Measurements from ENCODE around the gene RCVRN. TPM values are rescaled to one million over a fixed set of nuclear protein-coding genes. Genes with fewer than 3 reads are reported as not detected.
A peak's percentile ranks its signal among the peaks of the same experiment; 100 is the strongest.

Gene RCVRN
- total RNA-seq, 1 donor, result not detected

DNA sequence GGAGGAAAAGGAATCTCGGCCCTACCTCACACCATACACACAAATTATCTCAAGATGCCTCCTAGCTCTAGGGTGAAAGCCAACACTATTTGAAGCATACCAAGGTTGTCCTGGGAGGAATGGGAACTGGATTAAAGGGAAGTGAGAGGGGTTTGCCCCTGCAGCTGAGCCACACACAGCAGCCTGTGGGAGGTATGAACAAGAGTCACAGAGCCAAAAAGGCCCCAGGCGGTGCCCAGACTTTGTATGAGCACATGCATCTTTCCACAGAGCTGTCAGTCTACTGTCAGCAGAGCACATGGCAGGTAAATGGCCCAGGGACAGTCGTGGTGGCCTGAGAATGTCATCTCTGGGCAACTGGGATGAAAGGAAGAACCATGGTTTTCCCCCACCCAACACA, 31.0 kb upstream of the RCVRN start:
- H3K4me3 ChIP-seq (ENCODE audit: insufficient read depth, low read length), result no peak overlapping the region
- no peaks in the 10 kb centered on the region for H3K4me1 ChIP-seq (ENCODE audit: insufficient read depth, low read length)
- H3K27ac ChIP-seq (ENCODE audit: low read depth, low read length), result no peak overlapping the region
- H3K4me2 ChIP-seq (ENCODE audit: insufficient read depth, low read length), result no peak overlapping the region
- TF ChIP-seq, protein P1, sequence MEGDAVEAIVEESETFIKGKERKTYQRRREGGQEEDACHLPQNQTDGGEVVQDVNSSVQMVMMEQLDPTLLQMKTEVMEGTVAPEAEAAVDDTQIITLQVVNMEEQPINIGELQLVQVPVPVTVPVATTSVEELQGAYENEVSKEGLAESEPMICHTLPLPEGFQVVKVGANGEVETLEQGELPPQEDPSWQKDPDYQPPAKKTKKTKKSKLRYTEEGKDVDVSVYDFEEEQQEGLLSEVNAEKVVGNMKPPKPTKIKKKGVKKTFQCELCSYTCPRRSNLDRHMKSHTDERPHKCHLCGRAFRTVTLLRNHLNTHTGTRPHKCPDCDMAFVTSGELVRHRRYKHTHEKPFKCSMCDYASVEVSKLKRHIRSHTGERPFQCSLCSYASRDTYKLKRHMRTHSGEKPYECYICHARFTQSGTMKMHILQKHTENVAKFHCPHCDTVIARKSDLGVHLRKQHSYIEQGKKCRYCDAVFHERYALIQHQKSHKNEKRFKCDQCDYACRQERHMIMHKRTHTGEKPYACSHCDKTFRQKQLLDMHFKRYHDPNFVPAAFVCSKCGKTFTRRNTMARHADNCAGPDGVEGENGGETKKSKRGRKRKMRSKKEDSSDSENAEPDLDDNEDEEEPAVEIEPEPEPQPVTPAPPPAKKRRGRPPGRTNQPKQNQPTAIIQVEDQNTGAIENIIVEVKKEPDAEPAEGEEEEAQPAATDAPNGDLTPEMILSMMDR (IDR thresholded peaks at IDR 0.05; ENCODE audit: extremely low read depth, low read depth, low read length), result no peak
- H4K20me1 ChIP-seq (ENCODE audit: insufficient read depth, low read length), result no peaks in the 10 kb centered on the region
- DNase-seq (ENCODE audit: insufficient read length, low spot score, missing footprints), result peak; percentile 11
- H3K27me3 ChIP-seq (ENCODE audit: insufficient read depth, low read length), result no peaks in the 10 kb centered on the region
- H3K79me2 ChIP-seq (ENCODE audit: insufficient read depth, low read length), result no peaks in the 10 kb centered on the region
- H2AFZ ChIP-seq (ENCODE audit: low read length), result no peak overlapping the region
- H3K36me3 ChIP-seq (ENCODE audit: insufficient read depth, low read length), result no peaks in the 10 kb centered on the region
- H3K9me3 ChIP-seq (ENCODE audit: low read depth, low read length), result no peaks in the 10 kb centered on the region

GRCh38 chr17:9935408-9935807, 30.3 kb upstream of the RCVRN start:
- Histone ChIP-seq H3K4me3 (ENCODE audit: insufficient read depth, low read length) (no peak overlapping the region), H3K9me3 (ENCODE audit: low read depth, low read length) (no peaks in the 10 kb centered on the region), H3K27me3 (ENCODE audit: insufficient read depth, low read length) (no peaks in the 10 kb centered on the region), H2AFZ (ENCODE audit: low read length) (no peak overlapping the region), H3K4me2 (ENCODE audit: insufficient read depth, low read length) (no peak overlapping the region), H3K27ac (ENCODE audit: low read depth, low read length) (no peak overlapping the region), H3K79me2 (ENCODE audit: insufficient read depth, low read length) (no peaks in the 10 kb centered on the region), H4K20me1 (ENCODE audit: insufficient read depth, low read length) (no peaks in the 10 kb centered on the region), H3K4me1 (ENCODE audit: insufficient read depth, low read length) (no peaks in the 10 kb centered on the region), H3K36me3 (ENCODE audit: insufficient read depth, low read length) (no peaks in the 10 kb centered on the region)
- TF ChIP-seq, protein P1 (IDR thresholded peaks at IDR 0.05; ENCODE audit: extremely low read depth, low read depth, low read length), result no peak
- peak; percentile 6 for DNase-seq (ENCODE audit: insufficient read length, low spot score, missing footprints)

DNA sequence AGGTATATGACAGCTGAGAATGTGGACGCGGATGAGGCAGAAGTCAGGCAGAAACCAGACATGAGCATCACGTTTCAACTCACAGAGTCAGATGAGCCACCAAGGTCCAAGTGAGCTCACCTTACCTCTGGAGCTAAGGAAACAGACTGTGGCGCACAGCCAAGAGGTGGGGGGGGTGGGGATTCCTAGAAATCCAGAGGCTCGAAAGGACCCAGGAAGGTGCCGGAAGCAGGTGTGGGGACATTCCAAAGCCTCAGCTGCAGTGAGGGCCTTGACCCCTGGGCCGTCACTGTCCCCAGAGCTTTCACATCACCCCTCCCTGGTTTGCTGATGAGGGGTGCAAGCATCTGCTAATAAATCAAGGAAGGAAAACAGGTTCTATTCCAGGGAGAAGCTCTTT, 29.3 kb upstream of the RCVRN start:
- TF ChIP-seq, protein P1 (IDR thresholded peaks at IDR 0.05; ENCODE audit: extremely low read depth, low read depth, low read length), result no peak
- DNase-seq (ENCODE audit: insufficient read length, low spot score, missing footprints), result peak; percentile 55
- H3K4me3 ChIP-seq (ENCODE audit: insufficient read depth, low read length), result no peak overlapping the region

GRCh38 chr17:9932491-9932890, 27.4 kb upstream of the RCVRN start:
- Histone ChIP-seq H2AFZ (ENCODE audit: low read length) (no peak overlapping the region), H3K36me3 (ENCODE audit: insufficient read depth, low read length) (no peaks in the 10 kb centered on the region), H3K4me3 (ENCODE audit: insufficient read depth, low read length) (no peak overlapping the region), H3K79me2 (ENCODE audit: insufficient read depth, low read length) (no peaks in the 10 kb centered on the region), H3K4me2 (ENCODE audit: insufficient read depth, low read length) (no peak overlapping the region), H3K27ac (ENCODE audit: low read depth, low read length) (no peak overlapping the region), H3K27me3 (ENCODE audit: insufficient read depth, low read length) (no peaks in the 10 kb centered on the region), H3K9me3 (ENCODE audit: low read depth, low read length) (no peaks in the 10 kb centered on the region), H4K20me1 (ENCODE audit: insufficient read depth, low read length) (no peaks in the 10 kb centered on the region), H3K4me1 (ENCODE audit: insufficient read depth, low read length) (no peaks in the 10 kb centered on the region)
- DNase-seq (ENCODE audit: insufficient read length, low spot score, missing footprints), result no peak
- TF ChIP-seq, protein P1 (IDR thresholded peaks at IDR 0.05; ENCODE audit: extremely low read depth, low read depth, low read length), result no peak

More for the DNA sequence above, 29.3 kb upstream of the RCVRN start:
- Histone ChIP-seq H3K4me1 (ENCODE audit: insufficient read depth, low read length) (no peaks in the 10 kb centered on the region), H3K27me3 (ENCODE audit: insufficient read depth, low read length) (no peaks in the 10 kb centered on the region), H4K20me1 (ENCODE audit: insufficient read depth, low read length) (no peaks in the 10 kb centered on the region), H3K36me3 (ENCODE audit: insufficient read depth, low read length) (no peaks in the 10 kb centered on the region), H3K9me3 (ENCODE audit: low read depth, low read length) (no peaks in the 10 kb centered on the region), H3K27ac (ENCODE audit: low read depth, low read length) (no peak overlapping the region), H2AFZ (ENCODE audit: low read length) (no peak overlapping the region), H3K79me2 (ENCODE audit: insufficient read depth, low read length) (no peaks in the 10 kb centered on the region), H3K4me2 (ENCODE audit: insufficient read depth, low read length) (no peak overlapping the region)
